Subcutaneous adipose tissue (tissue), 4 donors: ENCODE results near the gene SERP1. TPM values are rescaled to one million over a fixed set of nuclear protein-coding genes. Genes with fewer than 3 reads are reported as not detected.

Source experiments
- total RNA-seq, 4 donors: library from RNA; depleted of rRNA; stranded (reverse); fragments of >200 nt; gene quantifications; one replicate each; pipeline ENCODE4 v1.1.0, GENCODE V29; 2016
- TF ChIP-seq, protein P1 (sequence below): fragments of 450-650 bp; IDR thresholded peaks from one replicate; pipeline ENCODE4 v1.5.1; 2016; ENCODE audit warnings: low read depth, mild to moderate bottlenecking, control low read depth, antibody characterized with exemption, moderate library complexity

SERP1 gene
- total RNA-seq, 4 donors from 2014 or later, result 106 to 198 (median 175) TPM

DNA sequence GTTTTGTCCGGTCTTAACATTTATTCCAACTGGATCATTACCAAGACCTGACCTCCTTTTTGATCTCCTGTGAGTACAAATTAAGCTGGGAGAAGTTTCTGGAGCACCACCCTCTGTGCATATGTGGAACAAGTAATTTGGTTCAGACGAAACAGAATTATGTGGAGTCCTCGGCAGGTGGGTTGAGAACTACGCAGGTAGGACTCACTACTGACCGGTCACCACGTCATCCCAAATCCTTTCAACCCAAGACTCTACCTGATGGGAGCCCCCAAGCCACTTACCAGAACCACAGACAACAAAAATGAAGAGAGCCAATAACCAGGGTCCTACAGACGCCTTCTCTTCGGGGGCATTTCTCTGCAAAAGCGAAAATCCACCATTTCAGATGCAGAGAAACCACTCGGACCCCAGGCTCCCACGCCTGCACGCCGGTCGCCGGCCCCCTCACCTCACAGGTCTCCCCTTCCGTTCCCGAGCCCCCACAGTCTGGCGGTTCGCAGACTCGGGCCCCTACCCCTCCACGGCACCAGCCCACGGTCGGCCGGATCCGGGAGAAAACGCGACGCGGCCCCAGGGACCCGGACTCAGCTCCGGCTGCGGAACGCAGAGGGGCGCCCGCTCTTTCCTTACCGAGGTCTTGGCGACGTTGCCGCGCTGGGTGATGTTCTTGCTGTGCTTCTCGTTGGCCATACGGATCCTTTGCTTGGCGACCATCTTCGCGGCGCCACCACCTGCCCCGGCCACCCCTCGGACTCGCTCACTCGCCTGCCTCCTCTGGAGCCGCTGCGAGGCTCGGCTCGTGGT is 674 bp downstream of the SERP1 start:
- TF ChIP-seq, protein P1, sequence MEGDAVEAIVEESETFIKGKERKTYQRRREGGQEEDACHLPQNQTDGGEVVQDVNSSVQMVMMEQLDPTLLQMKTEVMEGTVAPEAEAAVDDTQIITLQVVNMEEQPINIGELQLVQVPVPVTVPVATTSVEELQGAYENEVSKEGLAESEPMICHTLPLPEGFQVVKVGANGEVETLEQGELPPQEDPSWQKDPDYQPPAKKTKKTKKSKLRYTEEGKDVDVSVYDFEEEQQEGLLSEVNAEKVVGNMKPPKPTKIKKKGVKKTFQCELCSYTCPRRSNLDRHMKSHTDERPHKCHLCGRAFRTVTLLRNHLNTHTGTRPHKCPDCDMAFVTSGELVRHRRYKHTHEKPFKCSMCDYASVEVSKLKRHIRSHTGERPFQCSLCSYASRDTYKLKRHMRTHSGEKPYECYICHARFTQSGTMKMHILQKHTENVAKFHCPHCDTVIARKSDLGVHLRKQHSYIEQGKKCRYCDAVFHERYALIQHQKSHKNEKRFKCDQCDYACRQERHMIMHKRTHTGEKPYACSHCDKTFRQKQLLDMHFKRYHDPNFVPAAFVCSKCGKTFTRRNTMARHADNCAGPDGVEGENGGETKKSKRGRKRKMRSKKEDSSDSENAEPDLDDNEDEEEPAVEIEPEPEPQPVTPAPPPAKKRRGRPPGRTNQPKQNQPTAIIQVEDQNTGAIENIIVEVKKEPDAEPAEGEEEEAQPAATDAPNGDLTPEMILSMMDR, result no peak

DNA sequence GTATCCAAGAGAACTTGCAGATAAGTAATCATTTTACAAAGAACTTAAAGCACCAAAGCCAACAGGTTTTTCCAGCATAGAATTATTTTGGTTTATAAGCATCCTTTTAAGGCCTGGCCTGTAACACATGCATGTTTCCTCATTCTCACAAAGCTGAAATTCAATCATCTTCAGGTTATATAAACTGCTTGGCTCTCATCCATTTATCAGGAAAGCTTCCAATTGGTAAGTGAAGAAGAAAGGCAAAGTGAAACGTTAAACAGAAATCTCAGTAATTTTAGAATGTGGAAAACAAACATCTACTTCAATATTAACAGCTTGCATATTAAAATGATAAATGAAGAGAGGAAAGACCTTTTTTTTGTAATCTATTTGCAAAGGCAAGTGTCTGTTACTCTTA is 1.6 kb downstream of the SERP1 start:
- TF ChIP-seq, protein P1, result no peak

GRCh38 chr3:150544041-150544440 is 2.3 kb downstream of the SERP1 start:
- TF ChIP-seq, protein P1, result no peak

GRCh38 chr3:150543531-150543930 is 2.8 kb downstream of the SERP1 start:
- TF ChIP-seq, protein P1, result no peak

DNA sequence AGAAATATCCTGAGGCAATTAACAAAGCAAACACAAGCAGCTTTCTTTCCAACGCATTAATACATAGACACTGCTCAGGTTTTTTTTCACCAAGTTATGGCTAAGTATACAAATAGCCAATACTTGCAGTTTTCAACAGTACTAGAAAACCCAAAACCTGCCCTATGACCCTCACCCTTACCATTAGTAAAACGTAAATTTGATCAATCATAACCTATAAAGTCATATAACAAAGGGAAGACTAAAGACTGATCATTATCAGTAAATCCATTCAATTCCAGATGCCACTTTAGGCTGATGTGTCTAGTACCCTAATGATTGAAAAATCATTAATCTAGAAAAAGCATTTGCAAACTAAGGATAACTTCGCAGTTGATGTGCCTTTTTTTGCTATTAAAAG is 3.2 kb downstream of the SERP1 start:
- TF ChIP-seq, protein P1, result no peak

DNA sequence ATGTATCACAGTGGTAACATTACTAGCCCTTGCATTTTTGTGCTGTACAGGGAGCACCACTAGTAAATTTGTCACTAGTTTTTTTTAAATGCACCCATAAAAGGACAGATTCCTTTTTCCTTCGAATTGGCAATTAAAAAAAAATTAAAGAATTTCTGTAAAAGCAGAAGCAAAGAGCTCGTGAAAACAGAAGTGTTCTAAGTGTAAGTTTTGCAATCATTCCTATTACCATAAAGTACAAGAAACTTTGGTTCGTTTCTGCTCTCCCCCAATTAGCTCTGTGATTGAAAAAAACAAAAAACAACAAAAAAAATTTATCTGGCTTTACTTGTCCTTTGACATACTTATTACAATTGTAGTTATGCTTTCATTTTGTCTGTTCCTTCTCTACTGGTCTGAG is 5.3 kb downstream of the SERP1 start:
- TF ChIP-seq, protein P1, result no peak

GRCh38 chr3:150540297-150540696 is 6.0 kb downstream of the SERP1 start:
- TF ChIP-seq, protein P1, result no peak
